GM18873 (cell line): ENCODE measurements around the gene LY9.
"Not testable (repeated sequence)": the region's sequence is repeated elsewhere in the genome, so short reads cannot be mapped to it uniquely, and the experiment has no call there.

Experiments
- ATAC-seq: cut with Tn5 transposase; IDR thresholded peaks from one replicate; pipeline ENCODE4 v1.9.1; 2021; ENCODE audit warnings: mild to moderate bottlenecking, moderate library complexity, moderate number of reproducible peaks; ENCODE audit not compliant: unreplicated experiment, low FRiP score

Gene LY9

GRCh38 chr1:160862203-160863060 lies 66.5 kb downstream of the LY9 start, which contains the start of gene CD244:
Gene CD244, minus strand, starts transcription at chr1:160862887. Its CDS starts 210 bp downstream, at chr1:160862677.
- peak; percentile 49 for ATAC-seq

GRCh38 chr1:160863061-160863773 lies 67.2 kb downstream of the LY9 start:
- no peak for ATAC-seq

- no peak for ATAC-seq
Measured at GRCh38 chr1:160863774-160864131, 67.8 kb downstream of the LY9 start.

GRCh38 chr1:160864173-160864572 lies 68.2 kb downstream of the LY9 start:
- ATAC-seq, result no peak

GRCh38 chr1:160865337-160865736 lies 69.4 kb downstream of the LY9 start:
- ATAC-seq, result no peak

GRCh38 chr1:160866001-160866694 lies 70.2 kb downstream of the LY9 start:
- no peak for ATAC-seq

GRCh38 chr1:160866695-160867260 lies 70.8 kb downstream of the LY9 start:
- no peak for ATAC-seq

GRCh38 chr1:160867651-160868050 lies 71.7 kb downstream of the LY9 start:
- ATAC-seq, result not testable (repeated sequence)

- ATAC-seq, result no peak
Measured at GRCh38 chr1:160868141-160868540, 72.2 kb downstream of the LY9 start.

GRCh38 chr1:160874935-160875334 lies 79.0 kb downstream of the LY9 start:
- no peak for ATAC-seq

- ATAC-seq, result not testable (repeated sequence)
Measured at GRCh38 chr1:160875591-160875990, 79.6 kb downstream of the LY9 start.

GRCh38 chr1:160876311-160876710 lies 80.3 kb downstream of the LY9 start:
- no peak for ATAC-seq

GRCh38 chr1:160877221-160877620 lies 81.2 kb downstream of the LY9 start:
- ATAC-seq, result no peak
